Measurements from ENCODE around the gene PAIP2.

PAIP2 gene

GRCh38 chr5:139396691-139397090 lies 55.0 kb downstream of the PAIP2 start:
- peaks cover 2% of the 10 kb centered on the region for H3K79me1 ChIP-seq (ENCODE audit: low read depth, low read length)
- no peak overlapping the region for H4K8ac ChIP-seq (ENCODE audit: low read depth, low read length)
- H2BK15ac ChIP-seq (ENCODE audit: low read length): no peak overlapping the region
- no peak overlapping the region for H3K9ac ChIP-seq (ENCODE audit: low read depth, low read length, poor library complexity)
- H3K4ac ChIP-seq (ENCODE audit: low read length): no peak overlapping the region
- H2AFZ ChIP-seq (ENCODE audit: low read length): no peak overlapping the region
- H3K23ac ChIP-seq (ENCODE audit: low read depth, low read length, poor library complexity): no peak overlapping the region
- H2BK120ac ChIP-seq (ENCODE audit: low read depth, low read length): no peak overlapping the region
- no CpG with 5 or more reads among the region's 8 CpGs for WGBS, 2 donors (ENCODE audit: extremely low coverage in 2 of 2, insufficient read length in 2 of 2, insufficient replicate concordance in 1 of 2)
- peaks cover 0 to 17% of the 10 kb centered on the region in 2 donors for H3K9me3 ChIP-seq (replicated peaks in 1 of 2; ENCODE audit: control insufficient read depth in 2 of 2, insufficient read depth in 1 of 2, low read depth in 1 of 2, low read length in 2 of 2)
- peaks cover 3 to 15% of the 10 kb centered on the region in 2 donors for H3K36me3 ChIP-seq (replicated peaks in 1 of 2; ENCODE audit: control insufficient read depth in 2 of 2, insufficient read depth in 2 of 2, low read length in 2 of 2)
- no peak overlapping the region for H3K4me3 ChIP-seq (ENCODE audit: low read length in 2 of 2)
- no peak overlapping the region for H2BK12ac ChIP-seq (ENCODE audit: low read length)
- H3K14ac ChIP-seq (ENCODE audit: low read length): no peak overlapping the region
- H2BK5ac ChIP-seq (ENCODE audit: low read length): no peak overlapping the region
- peaks cover 25 to 42% (median 42%) of the 10 kb centered on the region in 3 experiments for H3K27me3 ChIP-seq (ENCODE audit: control insufficient read depth in 3 of 3, insufficient read depth in 3 of 3, low read depth in 1 of 3, low read length in 3 of 3)
- H3K18ac ChIP-seq (ENCODE audit: low read length): no peak overlapping the region
- no peak overlapping the region for H3K4me2 ChIP-seq (ENCODE audit: insufficient read depth, low read length, poor library complexity, severe bottlenecking)
- no peak overlapping the region for H2AK5ac ChIP-seq (ENCODE audit: low read depth, low read length)
- H3K4me1 ChIP-seq (ENCODE audit: control insufficient read depth in 2 of 2, insufficient read depth in 1 of 2, low read depth in 1 of 2, low read length in 2 of 2): peaks cover 0 to 2% of the 10 kb centered on the region in 2 donors
- no peak overlapping the region for H3K27ac ChIP-seq (replicated peaks; ENCODE audit: low read length)
- no peak overlapping the region for H4K91ac ChIP-seq (ENCODE audit: low read depth, low read length, poor library complexity)
- DNase-seq (ENCODE audit: low spot score): no peak

- no peak overlapping the region for H3K18ac ChIP-seq (ENCODE audit: low read length)
- H2AK5ac ChIP-seq (ENCODE audit: low read depth, low read length): no peak overlapping the region
- WGBS, 2 donors (ENCODE audit: extremely low coverage in 2 of 2, insufficient read length in 2 of 2, insufficient replicate concordance in 1 of 2): no CpG with 5 or more reads among the region's 6 CpGs
- H2BK15ac ChIP-seq (ENCODE audit: low read length): no peak overlapping the region
- no peaks in the 10 kb centered on the region for H3K79me1 ChIP-seq (ENCODE audit: low read depth, low read length)
- no peak overlapping the region for H3K4me3 ChIP-seq (ENCODE audit: low read length in 2 of 2)
- no peak overlapping the region for H3K4ac ChIP-seq (ENCODE audit: low read length)
- H3K4me2 ChIP-seq (ENCODE audit: insufficient read depth, low read length, poor library complexity, severe bottlenecking): no peak overlapping the region
- no peak overlapping the region for H3K23ac ChIP-seq (ENCODE audit: low read depth, low read length, poor library complexity)
- peaks cover 22 to 30% (median 29%) of the 10 kb centered on the region in 3 experiments for H3K27me3 ChIP-seq (ENCODE audit: control insufficient read depth in 3 of 3, insufficient read depth in 3 of 3, low read depth in 1 of 3, low read length in 3 of 3)
- no peak overlapping the region for H2BK5ac ChIP-seq (ENCODE audit: low read length)
- H4K91ac ChIP-seq (ENCODE audit: low read depth, low read length, poor library complexity): no peak overlapping the region
- no peak overlapping the region for H3K14ac ChIP-seq (ENCODE audit: low read length)
- peaks cover 3 to 18% of the 10 kb centered on the region in 2 donors for H3K36me3 ChIP-seq (replicated peaks in 1 of 2; ENCODE audit: control insufficient read depth in 2 of 2, insufficient read depth in 2 of 2, low read length in 2 of 2)
- H3K4me1 ChIP-seq (ENCODE audit: control insufficient read depth in 2 of 2, insufficient read depth in 1 of 2, low read depth in 1 of 2, low read length in 2 of 2): peaks cover 0 to 2% of the 10 kb centered on the region in 2 donors
- no peak overlapping the region for H3K27ac ChIP-seq (replicated peaks; ENCODE audit: low read length)
- H3K9ac ChIP-seq (ENCODE audit: low read depth, low read length, poor library complexity): no peak overlapping the region
- no peak for DNase-seq (ENCODE audit: low spot score)
- no peak overlapping the region for H4K8ac ChIP-seq (ENCODE audit: low read depth, low read length)
- no peak overlapping the region for H2BK120ac ChIP-seq (ENCODE audit: low read depth, low read length)
- no peak overlapping the region for H2AFZ ChIP-seq (ENCODE audit: low read length)
- H3K9me3 ChIP-seq (replicated peaks in 1 of 2; ENCODE audit: control insufficient read depth in 2 of 2, insufficient read depth in 1 of 2, low read depth in 1 of 2, low read length in 2 of 2): peaks cover 0 to 12% of the 10 kb centered on the region in 2 donors
- H2BK12ac ChIP-seq (ENCODE audit: low read length): no peak overlapping the region
Observed at GRCh38 chr5:139397921-139398320, 56.3 kb downstream of the PAIP2 start.

DNA sequence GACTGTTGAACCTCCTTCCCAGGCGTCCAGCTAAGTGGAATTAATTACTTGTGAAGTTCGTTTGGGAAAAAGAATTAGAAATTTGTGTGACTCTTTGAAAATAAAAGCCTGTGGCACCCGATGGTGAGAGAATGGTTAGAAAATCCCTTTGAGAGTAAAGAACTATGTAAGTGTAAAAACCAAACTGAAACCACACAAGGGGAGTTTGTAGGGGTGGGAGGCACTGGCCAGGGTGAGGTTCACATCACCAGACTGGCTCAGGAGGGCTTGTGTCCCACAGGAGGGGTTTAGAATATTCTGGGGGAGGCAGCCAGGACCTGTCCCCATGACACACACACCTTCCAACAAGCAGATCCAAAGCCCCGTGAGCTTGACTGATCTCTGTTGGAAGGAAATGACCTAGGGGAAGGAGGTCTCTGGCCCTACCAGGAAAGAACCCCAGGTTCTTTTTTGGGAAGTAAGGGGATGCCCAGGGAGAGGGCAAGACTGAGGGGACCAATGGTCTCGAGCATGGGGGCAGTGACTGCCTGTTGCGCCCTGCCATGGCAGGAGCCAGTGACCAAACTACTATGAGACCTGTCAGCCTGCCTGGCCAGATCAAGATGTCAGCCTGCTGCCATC lies 58.0 kb downstream of the PAIP2 start:
- no peak overlapping the region for H2BK12ac ChIP-seq (ENCODE audit: low read length)
- H3K27ac ChIP-seq (replicated peaks; ENCODE audit: low read length): no peak overlapping the region
- H3K79me1 ChIP-seq (ENCODE audit: low read depth, low read length): no peaks in the 10 kb centered on the region
- no peak overlapping the region for H2BK15ac ChIP-seq (ENCODE audit: low read length)
- no peak for DNase-seq (ENCODE audit: low spot score)
- H3K4me1 ChIP-seq (ENCODE audit: control insufficient read depth in 2 of 2, insufficient read depth in 1 of 2, low read depth in 1 of 2, low read length in 2 of 2): peaks cover 4 to 6% of the 10 kb centered on the region in 2 donors
- H3K36me3 ChIP-seq (replicated peaks in 1 of 2; ENCODE audit: control insufficient read depth in 2 of 2, insufficient read depth in 2 of 2, low read length in 2 of 2): peaks cover 3 to 18% of the 10 kb centered on the region in 2 donors
- no peak overlapping the region for H2AK5ac ChIP-seq (ENCODE audit: low read depth, low read length)
- no peak overlapping the region for H2BK5ac ChIP-seq (ENCODE audit: low read length)
- H3K4ac ChIP-seq (ENCODE audit: low read length): no peak overlapping the region
- H3K9ac ChIP-seq (ENCODE audit: low read depth, low read length, poor library complexity): no peak overlapping the region
- no peak overlapping the region for H3K14ac ChIP-seq (ENCODE audit: low read length)
- H4K8ac ChIP-seq (ENCODE audit: low read depth, low read length): no peak overlapping the region
- H2BK120ac ChIP-seq (ENCODE audit: low read depth, low read length): no peak overlapping the region
- no peak overlapping the region for H2AFZ ChIP-seq (ENCODE audit: low read length)
- H3K4me2 ChIP-seq (ENCODE audit: insufficient read depth, low read length, poor library complexity, severe bottlenecking): no peak overlapping the region
- H3K23ac ChIP-seq (ENCODE audit: low read depth, low read length, poor library complexity): no peak overlapping the region
- no peak overlapping the region for H3K4me3 ChIP-seq (ENCODE audit: low read length in 2 of 2)
- peaks cover 5 to 13% (median 12%) of the 10 kb centered on the region in 3 experiments for H3K27me3 ChIP-seq (ENCODE audit: control insufficient read depth in 3 of 3, insufficient read depth in 3 of 3, low read depth in 1 of 3, low read length in 3 of 3)
- no peak overlapping the region for H4K91ac ChIP-seq (ENCODE audit: low read depth, low read length, poor library complexity)
- WGBS, 2 donors (ENCODE audit: extremely low coverage in 2 of 2, insufficient read length in 2 of 2, insufficient replicate concordance in 1 of 2): no CpG with 5 or more reads among the region's 6 CpGs
- H3K18ac ChIP-seq (ENCODE audit: low read length): no peak overlapping the region
- no peaks in the 10 kb centered on the region for H3K9me3 ChIP-seq (replicated peaks in 1 of 2; ENCODE audit: control insufficient read depth in 2 of 2, insufficient read depth in 1 of 2, low read depth in 1 of 2, low read length in 2 of 2)

- WGBS, 2 donors (ENCODE audit: extremely low coverage in 2 of 2, insufficient read length in 2 of 2, insufficient replicate concordance in 1 of 2): no CpG with 5 or more reads among the region's 10 CpGs
- Histone ChIP-seq H3K4me2 (ENCODE audit: insufficient read depth, low read length, poor library complexity, severe bottlenecking) (no peak overlapping the region), H3K36me3 (replicated peaks in 1 of 2; ENCODE audit: control insufficient read depth in 2 of 2, insufficient read depth in 2 of 2, low read length in 2 of 2) (peaks cover 3 to 18% of the 10 kb centered on the region in 2 donors), H2BK5ac (ENCODE audit: low read length) (no peak overlapping the region), H2AK5ac (ENCODE audit: low read depth, low read length) (no peak overlapping the region), H2BK120ac (ENCODE audit: low read depth, low read length) (no peak overlapping the region), H3K23ac (ENCODE audit: low read depth, low read length, poor library complexity) (no peak overlapping the region), H3K9me3 (replicated peaks in 1 of 2; ENCODE audit: control insufficient read depth in 2 of 2, insufficient read depth in 1 of 2, low read depth in 1 of 2, low read length in 2 of 2) (no peaks in the 10 kb centered on the region), H2AFZ (ENCODE audit: low read length) (no peak overlapping the region), H2BK15ac (ENCODE audit: low read length) (no peak overlapping the region), H3K9ac (ENCODE audit: low read depth, low read length, poor library complexity) (no peak overlapping the region), H3K4ac (ENCODE audit: low read length) (no peak overlapping the region), H3K14ac (ENCODE audit: low read length) (no peak overlapping the region), H4K91ac (ENCODE audit: low read depth, low read length, poor library complexity) (no peak overlapping the region), H2BK12ac (ENCODE audit: low read length) (no peak overlapping the region), H3K79me1 (ENCODE audit: low read depth, low read length) (no peaks in the 10 kb centered on the region), H3K4me3 (ENCODE audit: low read length in 2 of 2) (no peak overlapping the region), H3K27ac (replicated peaks; ENCODE audit: low read length) (no peak overlapping the region), H4K8ac (ENCODE audit: low read depth, low read length) (no peak overlapping the region), H3K27me3 (ENCODE audit: control insufficient read depth in 3 of 3, insufficient read depth in 3 of 3, low read depth in 1 of 3, low read length in 3 of 3) (no peaks in the 10 kb centered on the region), H3K18ac (ENCODE audit: low read length) (no peak overlapping the region), H3K4me1 (ENCODE audit: control insufficient read depth in 2 of 2, insufficient read depth in 1 of 2, low read depth in 1 of 2, low read length in 2 of 2) (peaks cover 4 to 6% of the 10 kb centered on the region in 2 donors)
- DNase-seq (ENCODE audit: low spot score): no peak
Observed at GRCh38 chr5:139401546-139401945, 59.9 kb downstream of the PAIP2 start.
